ENCODE measurements around the gene P3H4. TPM values are rescaled to one million over a fixed set of nuclear protein-coding genes. Genes with fewer than 3 reads are reported as not detected.

Gene P3H4
- total and polyA plus RNA-seq, 2 of the 4 experiments (the other 2 are of a cell fraction): 21.5 to 66.7 TPM

GRCh38 chr17:41813152-41813680, 1.5 kb upstream of the P3H4 start:
- Histone ChIP-seq H3K4me2 (ENCODE audit: low read depth, low read length) (peak overlapping the region; percentile 94), H3K27ac (ENCODE audit: insufficient read depth, low read length) (peak overlapping the region; percentile 93), H2BK120ac (ENCODE audit: low read depth, low read length) (peak overlapping the region; percentile 79), H4K8ac (ENCODE audit: low read depth in 2 of 2, low read length in 2 of 2) (peak overlapping the region; percentile 92 to 94), H2BK15ac (ENCODE audit: low read depth, low read length) (peak overlapping the region; percentile 30; the same call in 2 of the 3 replicates), H3K79me1 (ENCODE audit: low read depth in 1 of 2, low read length in 2 of 2) (peaks cover 19 to 87% of the 10 kb centered on the region in 2 experiments), H3K18ac (ENCODE audit: low read depth, low read length) (peak overlapping the region; percentile 87), H4K20me1 (ENCODE audit: insufficient read depth, low read length) (peaks cover 51% of the 10 kb centered on the region), H3K27me3 (ENCODE audit: control insufficient read depth, insufficient read depth, low read length) (no peaks in the 10 kb centered on the region), H3K36me3 (ENCODE audit: control insufficient read depth, insufficient read depth, low read length) (peaks cover 16% of the 10 kb centered on the region), H3K14ac (replicated peaks; ENCODE audit: low read depth, low read length) (peak overlapping the region; percentile 100), H4K91ac (ENCODE audit: insufficient read depth, low read depth, low read length) (peak overlapping the region; percentile 95), H3K4me3 (ENCODE audit: insufficient read depth, low read depth, low read length) (peak overlapping the region; percentile 88), H3K9me1 (ENCODE audit: insufficient read depth, low read length) (peaks cover 30% of the 10 kb centered on the region), H2BK20ac (ENCODE audit: low read depth, low read length) (peak overlapping the region; percentile 69; the same call in 1 of the 2 replicates), H3K4me1 (ENCODE audit: control insufficient read depth, insufficient read depth, low read length) (peaks cover 23% of the 10 kb centered on the region), H2BK5ac (ENCODE audit: low read depth, low read length, poor library complexity, severe bottlenecking) (peak overlapping the region; percentile 94), H3K23ac (ENCODE audit: low read depth, low read length) (peak overlapping the region; percentile 95), H2AK9ac (replicated peaks; ENCODE audit: low read depth, low read length, poor library complexity) (peak overlapping the region; percentile 100), H3K9me3 (ENCODE audit: control insufficient read depth, insufficient read depth, low read length) (no peaks in the 10 kb centered on the region), H3K56ac (ENCODE audit: extremely low read depth, insufficient read depth, low read length) (peak overlapping the region; percentile 96), H3K4ac (ENCODE audit: low read depth, low read length) (peak overlapping the region; percentile 100), H2AFZ (replicated peaks; ENCODE audit: low read length, poor library complexity) (peak overlapping the region; percentile 94), H4K5ac (ENCODE audit: low read depth, low read length) (peak overlapping the region; percentile 92), H2AK5ac (ENCODE audit: low read depth, low read length) (peak overlapping the region; percentile 93), H3K9ac (ENCODE audit: low read depth, low read length) (peak overlapping the region; percentile 96)
- no peak for DNase-seq
- ChIA-PET POLR2A (ENCODE audit: unreplicated experiment) (no interaction called here), CTCF (no interaction called here)
- dilution Hi-C loops (cut with HindIII; ENCODE audit: low sequenced_read_pairs, unreplicated experiment) (no loop called here), intact Hi-C loops (cut with micrococcal nuclease) (loop anchor here (2.0 kb wide), 2 partner anchors 52 to 146 kb away; partner anchors contain the start of gene KLHL11), in situ Hi-C loops (cut with MboI; ENCODE audit: low sequenced_read_pairs) (no loop called here)
- BruUV-seq (replicated peaks): TSS peak; percentile 79
- TF ChIP-seq MAFK (IDR thresholded peaks at IDR 0.05; ENCODE audit: low read depth, low read length): no peak
- TF ChIP-seq MAZ (IDR thresholded peaks at IDR 0.05; ENCODE audit: borderline replicate concordance, low read depth, low read length): no peak
- no peak for TF ChIP-seq RCOR1 (IDR thresholded peaks at IDR 0.05; ENCODE audit: insufficient replicate concordance, low read length)
- no peak for TF ChIP-seq FOS (IDR thresholded peaks at IDR 0.05; ENCODE audit: low read depth, low read length)
- TF ChIP-seq ELK1 (IDR thresholded peaks at IDR 0.05; ENCODE audit: borderline replicate concordance, low read depth, low read length): no peak
- no peak for TF ChIP-seq POLR2A (IDR thresholded peaks at IDR 0.05; ENCODE audit: low read depth, low read length)
- no peak for TF ChIP-seq CHD1 (IDR thresholded peaks at IDR 0.05; ENCODE audit: low read depth, low read length)
- TF ChIP-seq MXI1 (IDR thresholded peaks at IDR 0.05; ENCODE audit: borderline replicate concordance, low read depth, low read length): no peak; the same call in 1 of the 2 replicates
- TF ChIP-seq CEBPB (IDR thresholded peaks at IDR 0.05; ENCODE audit: low read depth, low read length): no peak
- TF ChIP-seq CTCF (conservative IDR thresholded peaks at IDR 0.05; ENCODE audit: low read depth, low read length): no peak
- no peak for TF ChIP-seq RFX5 (IDR thresholded peaks at IDR 0.05; ENCODE audit: low read depth, low read length)
- TF ChIP-seq BHLHE40 (IDR thresholded peaks at IDR 0.05; ENCODE audit: low read depth, low read length): no peak
- no peak for TF ChIP-seq NFE2L2 (IDR thresholded peaks at IDR 0.05; ENCODE audit: low read depth, low read length)
- no peak for TF ChIP-seq USF2 (IDR thresholded peaks at IDR 0.05; ENCODE audit: low read depth, low read length)
- TF ChIP-seq RAD21 (IDR thresholded peaks at IDR 0.05; ENCODE audit: low read length): no peak
- no peak for TF ChIP-seq SMC3 (IDR thresholded peaks at IDR 0.05; ENCODE audit: low read depth, low read length)
- 0% methylated on average over 6 of the region's 12 CpGs; no CpG with 5 or more reads in 1 of the 2 experiments for WGBS, 2 experiments (ENCODE audit: extremely low coverage in 2 of 2, insufficient read length in 1 of 2)
- no peak for ATAC-seq (ENCODE audit: low read depth)

Measured in IMR-90 (cell line).